ENCODE data around the gene ADRA2B. TPM values are rescaled to one million over a fixed set of nuclear protein-coding genes. Genes with fewer than 3 reads are reported as not detected.

Gene ADRA2B
- total RNA-seq, 1 experiment from 2014 or later: 0.47 TPM

DNA sequence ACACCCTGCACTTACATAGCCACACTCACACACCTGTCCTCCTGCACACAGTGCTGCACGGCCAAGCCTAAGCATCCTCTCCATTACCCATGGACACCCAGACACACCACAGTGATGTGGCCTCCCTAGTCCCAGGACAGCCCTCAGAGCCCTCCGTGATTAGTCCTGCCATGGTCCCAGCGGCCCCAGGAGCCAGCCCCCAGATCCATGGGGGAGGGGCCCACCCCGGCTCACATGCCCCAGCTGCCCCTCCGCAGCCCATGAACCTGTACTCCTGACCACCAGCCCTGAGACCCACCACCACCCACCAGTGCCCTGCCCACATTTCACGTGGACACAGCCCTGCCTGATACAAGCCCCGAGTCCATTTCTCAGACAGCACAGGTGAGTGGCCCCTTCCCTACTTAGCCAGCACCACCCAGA is 36.9 kb upstream of the ADRA2B start:
- Histone ChIP-seq H3K4me3 (replicated peaks in 1 of 2; ENCODE audit: low read depth in 1 of 2, low read length in 2 of 2) (no peak overlapping the region), H3K4me1 (ENCODE audit: control insufficient read depth in 1 of 2, insufficient read depth in 2 of 2, low read length in 2 of 2) (peaks cover 5 to 11% of the 10 kb centered on the region in 2 experiments; a peak in 3 of 4 replicates), H3K36me3 (ENCODE audit: control insufficient read depth in 1 of 2, insufficient read depth in 2 of 2, low read length in 2 of 2) (no peaks in the 10 kb centered on the region), H3K4me2 (ENCODE audit: low read length) (no peak overlapping the region), H3K79me2 (ENCODE audit: insufficient read depth, low read length) (no peaks in the 10 kb centered on the region), H3K27me3 (ENCODE audit: insufficient read depth, low read length) (no peaks in the 10 kb centered on the region), H3K9me2 (ENCODE audit: insufficient read depth) (no peaks in the 10 kb centered on the region), H3K9ac (ENCODE audit: low read length) (no peak overlapping the region), H4K20me1 (ENCODE audit: insufficient read depth) (no peaks in the 10 kb centered on the region), H3K27ac (ENCODE audit: low read depth, low read length) (no peak overlapping the region), H2AFZ (ENCODE audit: low read depth, low read length, poor library complexity, severe bottlenecking) (no peak overlapping the region), H3K9me3 (ENCODE audit: control insufficient read depth in 1 of 2, insufficient read depth in 1 of 2, low read depth in 1 of 2, low read length in 2 of 2) (no peaks in the 10 kb centered on the region)
- POLR2A ChIA-PET: no interaction called here
- intact Hi-C loops (cut with micrococcal nuclease): no loop called here
- RAD21 ChIA-PET (ENCODE audit: low non-redundant PET in 1 of 2, low total read pairs in 2 of 2, uncharacterized antibody in 2 of 2, unreplicated experiment in 2 of 2): no interaction called here
- DNase-seq (ENCODE audit: low read depth, low spot score) (no peak), ATAC-seq (no peak)
- no peak for TF ChIP-seq FOSL1 (IDR thresholded peaks at IDR 0.05; ENCODE audit: low read depth)
- TF ChIP-seq ELF1 (IDR thresholded peaks at IDR 0.05; ENCODE audit: borderline replicate concordance, low read depth): no peak
- CTCF ChIA-PET: no interaction called here
- no TSS peak for BruUV-seq (replicated peaks)

DNA sequence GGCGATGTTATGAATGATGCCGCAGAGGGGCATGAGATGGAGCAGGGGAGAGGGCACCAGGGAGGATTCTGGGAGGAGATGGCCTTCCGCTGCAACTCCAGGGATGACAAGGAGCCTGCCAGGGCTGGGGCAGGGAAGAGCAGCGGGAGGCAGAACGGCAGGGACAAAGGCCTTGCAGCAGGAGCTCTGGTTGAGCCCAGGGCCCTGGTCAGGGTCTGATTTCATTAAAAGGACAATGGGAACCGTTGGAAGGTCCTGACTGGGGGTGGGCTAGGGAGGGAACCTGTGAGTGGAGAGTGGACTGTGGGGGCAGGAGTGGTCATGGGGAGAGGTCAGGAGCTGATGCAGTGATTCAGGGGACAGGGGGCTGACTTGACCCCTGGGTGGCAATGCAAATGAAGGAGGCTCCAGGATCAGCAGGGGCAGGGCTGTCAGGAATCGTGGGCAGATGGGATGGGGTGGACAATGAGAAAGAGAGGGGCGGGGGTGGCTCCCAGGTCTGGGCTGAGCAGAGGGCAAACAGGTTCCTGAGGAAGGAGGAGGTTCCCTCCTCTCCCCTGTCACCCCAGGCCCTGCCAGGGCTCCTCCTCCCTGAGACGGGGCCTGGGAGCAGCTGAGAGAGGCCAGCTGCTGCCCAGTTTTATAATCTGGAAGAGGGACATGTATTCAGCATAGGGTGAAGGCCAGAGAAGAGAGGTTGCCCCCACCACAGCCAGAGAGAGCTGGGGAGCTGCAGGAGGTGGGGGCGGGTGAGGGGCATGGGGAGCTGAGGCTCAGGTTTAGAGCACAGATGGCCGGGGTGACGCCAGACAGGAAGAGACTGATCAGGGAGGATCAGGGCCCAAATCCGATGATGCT is 36.2 kb upstream of the ADRA2B start:
- H3K4me1 ChIP-seq (ENCODE audit: control insufficient read depth in 1 of 2, insufficient read depth in 2 of 2, low read length in 2 of 2): peaks cover 11 to 19% of the 10 kb centered on the region in 2 experiments; a peak in 3 of 4 replicates
- ATAC-seq: no peak
- H3K27me3 ChIP-seq (ENCODE audit: insufficient read depth, low read length): no peaks in the 10 kb centered on the region
- H3K9me3 ChIP-seq (ENCODE audit: control insufficient read depth in 1 of 2, insufficient read depth in 1 of 2, low read depth in 1 of 2, low read length in 2 of 2): no peaks in the 10 kb centered on the region
- DNase-seq (ENCODE audit: low read depth, low spot score): no peak
- no peak overlapping the region for H3K4me2 ChIP-seq (ENCODE audit: low read length)
- H3K4me3 ChIP-seq (replicated peaks in 1 of 2; ENCODE audit: low read depth in 1 of 2, low read length in 2 of 2): no peak overlapping the region
- TF ChIP-seq FOSL1 (IDR thresholded peaks at IDR 0.05; ENCODE audit: low read depth) (no peak), EZH2phosphoT487 (IDR thresholded peaks at IDR 0.05; ENCODE audit: borderline replicate concordance) (no peak), SP1 (IDR thresholded peaks at IDR 0.05; ENCODE audit: low read depth) (no peak), SIN3A (IDR thresholded peaks at IDR 0.05; ENCODE audit: low read depth) (no peak), JUND (IDR thresholded peaks at IDR 0.05) (no peak)
- TF ChIP-seq, protein P1, sequence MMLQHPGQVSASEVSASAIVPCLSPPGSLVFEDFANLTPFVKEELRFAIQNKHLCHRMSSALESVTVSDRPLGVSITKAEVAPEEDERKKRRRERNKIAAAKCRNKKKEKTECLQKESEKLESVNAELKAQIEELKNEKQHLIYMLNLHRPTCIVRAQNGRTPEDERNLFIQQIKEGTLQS (IDR thresholded peaks at IDR 0.05): no peak
- ChIA-PET CTCF (no interaction called here), RAD21 (ENCODE audit: low non-redundant PET in 1 of 2, low total read pairs in 2 of 2, uncharacterized antibody in 2 of 2, unreplicated experiment in 2 of 2) (no interaction called here), POLR2A (no interaction called here)
- no peak overlapping the region for H3K9ac ChIP-seq (ENCODE audit: low read length)
- no TSS peak for BruUV-seq (replicated peaks)
- intact Hi-C loops (cut with micrococcal nuclease): no loop called here
- H4K20me1 ChIP-seq (ENCODE audit: insufficient read depth): no peaks in the 10 kb centered on the region
- H2AFZ ChIP-seq (ENCODE audit: low read depth, low read length, poor library complexity, severe bottlenecking): no peak overlapping the region
- no peak overlapping the region for H3K27ac ChIP-seq (ENCODE audit: low read depth, low read length)
- H3K9me2 ChIP-seq (ENCODE audit: insufficient read depth): no peaks in the 10 kb centered on the region
- no peaks in the 10 kb centered on the region for H3K36me3 ChIP-seq (ENCODE audit: control insufficient read depth in 1 of 2, insufficient read depth in 2 of 2, low read length in 2 of 2)
- no peaks in the 10 kb centered on the region for H3K79me2 ChIP-seq (ENCODE audit: insufficient read depth, low read length)

All from HCT116 (cell line).